Measurements from ENCODE around the gene DNASE2.

- TF ChIP-seq CTCF (IDR thresholded peaks at IDR 0.05; ENCODE audit: low read depth, low read length) (no peak), EZH2phosphoT487 (IDR thresholded peaks at IDR 0.05; ENCODE audit: low read depth) (no peak)
Observed at GRCh38 chr19:12885749-12886650, 4.8 kb upstream of the DNASE2 start.

Data from OCI-LY3 (cell line).